ENCODE measurements around the gene SF3B1.

DNA sequence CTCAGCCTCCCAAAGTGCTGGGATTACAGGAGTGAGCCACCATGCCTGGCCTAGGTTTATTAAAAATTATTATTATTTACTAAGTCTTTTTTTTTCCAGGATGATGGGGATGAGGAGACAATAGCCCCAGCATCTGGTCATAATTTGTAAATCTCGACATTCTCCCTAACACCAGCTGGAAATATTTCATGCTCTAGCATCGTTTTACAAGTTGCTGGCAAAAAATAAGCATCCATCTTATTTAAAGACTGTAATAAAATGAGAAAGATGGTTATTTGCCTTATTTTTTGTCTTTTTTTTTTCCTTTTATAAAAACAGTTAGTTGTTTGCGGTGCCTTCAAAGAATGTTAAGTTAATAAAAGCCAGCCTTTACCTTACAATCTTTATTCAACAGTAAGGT is 56.7 kb downstream of the SF3B1 start:
- TF ChIP-seq SIN3A (IDR thresholded peaks at IDR 0.05; ENCODE audit: borderline replicate concordance, low read depth, low read length): no peak
- TF ChIP-seq MAZ (IDR thresholded peaks at IDR 0.05; ENCODE audit: borderline replicate concordance, low read depth, low read length): no peak
- no peak for TF ChIP-seq MAZ (CRISPR knock-in tag; IDR thresholded peaks at IDR 0.05; ENCODE audit: low read depth)
- no peak for TF ChIP-seq ZSCAN20 (CRISPR knock-in tag; IDR thresholded peaks at IDR 0.05; ENCODE audit: borderline replicate concordance)
- TF ChIP-seq CREM (IDR thresholded peaks at IDR 0.05): no peak
- no peak for TF ChIP-seq CREM (CRISPR knock-in tag; IDR thresholded peaks at IDR 0.05)
- TF ChIP-seq KDM4B (CRISPR knock-in tag; IDR thresholded peaks at IDR 0.05): no peak
- no peak for TF ChIP-seq CBX1 (IDR thresholded peaks at IDR 0.05; ENCODE audit: low read depth)
- TF ChIP-seq ZBTB44 (CRISPR knock-in tag; IDR thresholded peaks at IDR 0.05): no peak
- TF ChIP-seq PRPF4 (IDR thresholded peaks at IDR 0.05; ENCODE audit: low read depth, low read length, poor library complexity, severe bottlenecking): no peak
- TF ChIP-seq KAT7 (CRISPR knock-in tag; IDR thresholded peaks at IDR 0.05; ENCODE audit: borderline replicate concordance): no peak
- TF ChIP-seq POLR2AphosphoS5 (IDR thresholded peaks at IDR 0.05; ENCODE audit: low read depth, low read length): no peak
- TF ChIP-seq RAD21 (CRISPR knock-in tag; IDR thresholded peaks at IDR 0.05): no peak
- TF ChIP-seq, protein P1, sequence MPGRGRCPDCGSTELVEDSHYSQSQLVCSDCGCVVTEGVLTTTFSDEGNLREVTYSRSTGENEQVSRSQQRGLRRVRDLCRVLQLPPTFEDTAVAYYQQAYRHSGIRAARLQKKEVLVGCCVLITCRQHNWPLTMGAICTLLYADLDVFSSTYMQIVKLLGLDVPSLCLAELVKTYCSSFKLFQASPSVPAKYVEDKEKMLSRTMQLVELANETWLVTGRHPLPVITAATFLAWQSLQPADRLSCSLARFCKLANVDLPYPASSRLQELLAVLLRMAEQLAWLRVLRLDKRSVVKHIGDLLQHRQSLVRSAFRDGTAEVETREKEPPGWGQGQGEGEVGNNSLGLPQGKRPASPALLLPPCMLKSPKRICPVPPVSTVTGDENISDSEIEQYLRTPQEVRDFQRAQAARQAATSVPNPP (CRISPR knock-in tag; IDR thresholded peaks at IDR 0.05): no peak
